ENCODE measurements around the gene GPR39. TPM values are rescaled to one million over a fixed set of nuclear protein-coding genes. Genes with fewer than 3 reads are reported as not detected.

GPR39 gene
- total RNA-seq, 1 donor from 2014 or later: 1.0 TPM

- H3K27ac Mint-ChIP-seq (ENCODE audit: unreplicated experiment): no peak overlapping the region
- H3K36me3 Mint-ChIP-seq (ENCODE audit: unreplicated experiment): no peaks in the 10 kb centered on the region
- no peak overlapping the region for H3K4me3 Mint-ChIP-seq (ENCODE audit: unreplicated experiment)
- H3K27me3 Mint-ChIP-seq (ENCODE audit: unreplicated experiment): no peaks in the 10 kb centered on the region
- TF ChIP-seq, protein P1, sequence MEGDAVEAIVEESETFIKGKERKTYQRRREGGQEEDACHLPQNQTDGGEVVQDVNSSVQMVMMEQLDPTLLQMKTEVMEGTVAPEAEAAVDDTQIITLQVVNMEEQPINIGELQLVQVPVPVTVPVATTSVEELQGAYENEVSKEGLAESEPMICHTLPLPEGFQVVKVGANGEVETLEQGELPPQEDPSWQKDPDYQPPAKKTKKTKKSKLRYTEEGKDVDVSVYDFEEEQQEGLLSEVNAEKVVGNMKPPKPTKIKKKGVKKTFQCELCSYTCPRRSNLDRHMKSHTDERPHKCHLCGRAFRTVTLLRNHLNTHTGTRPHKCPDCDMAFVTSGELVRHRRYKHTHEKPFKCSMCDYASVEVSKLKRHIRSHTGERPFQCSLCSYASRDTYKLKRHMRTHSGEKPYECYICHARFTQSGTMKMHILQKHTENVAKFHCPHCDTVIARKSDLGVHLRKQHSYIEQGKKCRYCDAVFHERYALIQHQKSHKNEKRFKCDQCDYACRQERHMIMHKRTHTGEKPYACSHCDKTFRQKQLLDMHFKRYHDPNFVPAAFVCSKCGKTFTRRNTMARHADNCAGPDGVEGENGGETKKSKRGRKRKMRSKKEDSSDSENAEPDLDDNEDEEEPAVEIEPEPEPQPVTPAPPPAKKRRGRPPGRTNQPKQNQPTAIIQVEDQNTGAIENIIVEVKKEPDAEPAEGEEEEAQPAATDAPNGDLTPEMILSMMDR (IDR thresholded peaks at IDR 0.05; ENCODE audit: partially characterized antibody, unreplicated experiment): no peak
- peaks cover 2% of the 10 kb centered on the region for H3K4me1 Mint-ChIP-seq (ENCODE audit: low read depth, unreplicated experiment)
- no peak for DNase-seq
- no peaks in the 10 kb centered on the region for H3K9me3 Mint-ChIP-seq (ENCODE audit: unreplicated experiment)
Measured at GRCh38 chr2:132549935-132550670, 133.5 kb downstream of the GPR39 start.

GRCh38 chr2:132550946-132551345 lies 134.3 kb downstream of the GPR39 start:
- no peaks in the 10 kb centered on the region for H3K36me3 Mint-ChIP-seq (ENCODE audit: unreplicated experiment)
- no peaks in the 10 kb centered on the region for H3K27me3 Mint-ChIP-seq (ENCODE audit: unreplicated experiment)
- DNase-seq: no peak
- TF ChIP-seq, protein P1 (IDR thresholded peaks at IDR 0.05; ENCODE audit: partially characterized antibody, unreplicated experiment): no peak
- peaks cover 2% of the 10 kb centered on the region for H3K4me1 Mint-ChIP-seq (ENCODE audit: low read depth, unreplicated experiment)
- no peak overlapping the region for H3K4me3 Mint-ChIP-seq (ENCODE audit: unreplicated experiment)
- H3K27ac Mint-ChIP-seq (ENCODE audit: unreplicated experiment): no peak overlapping the region
- H3K9me3 Mint-ChIP-seq (ENCODE audit: unreplicated experiment): no peaks in the 10 kb centered on the region

DNA sequence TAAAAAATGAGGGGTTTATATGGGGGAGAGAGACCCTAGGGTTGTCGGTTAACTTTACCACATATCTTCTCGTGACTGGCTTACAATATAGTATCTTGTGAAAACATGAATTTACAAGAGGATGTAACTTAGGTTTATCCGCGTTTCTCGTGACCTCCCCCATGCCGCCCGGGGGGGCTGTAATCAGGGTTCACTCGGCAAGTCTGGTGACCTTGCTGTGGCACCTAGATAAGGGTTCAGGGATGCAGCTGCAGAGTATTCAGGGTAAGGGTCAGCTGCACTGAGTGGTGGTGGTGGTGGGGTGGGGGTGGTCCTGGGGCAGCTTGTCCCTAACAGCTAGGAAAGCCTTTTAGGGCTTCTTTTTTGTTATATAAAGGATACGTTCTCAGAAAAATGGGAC lies 141.1 kb downstream of the GPR39 start:
- Mint-ChIP-seq H3K9me3 (ENCODE audit: unreplicated experiment) (no peaks in the 10 kb centered on the region), H3K36me3 (ENCODE audit: unreplicated experiment) (peaks cover 4% of the 10 kb centered on the region), H3K27me3 (ENCODE audit: unreplicated experiment) (peaks cover 3% of the 10 kb centered on the region), H3K4me1 (ENCODE audit: low read depth, unreplicated experiment) (no peaks in the 10 kb centered on the region), H3K27ac (ENCODE audit: unreplicated experiment) (no peak overlapping the region), H3K4me3 (ENCODE audit: unreplicated experiment) (no peak overlapping the region)
- no peak for DNase-seq
- TF ChIP-seq, protein P1 (IDR thresholded peaks at IDR 0.05; ENCODE audit: partially characterized antibody, unreplicated experiment): no peak

DNA sequence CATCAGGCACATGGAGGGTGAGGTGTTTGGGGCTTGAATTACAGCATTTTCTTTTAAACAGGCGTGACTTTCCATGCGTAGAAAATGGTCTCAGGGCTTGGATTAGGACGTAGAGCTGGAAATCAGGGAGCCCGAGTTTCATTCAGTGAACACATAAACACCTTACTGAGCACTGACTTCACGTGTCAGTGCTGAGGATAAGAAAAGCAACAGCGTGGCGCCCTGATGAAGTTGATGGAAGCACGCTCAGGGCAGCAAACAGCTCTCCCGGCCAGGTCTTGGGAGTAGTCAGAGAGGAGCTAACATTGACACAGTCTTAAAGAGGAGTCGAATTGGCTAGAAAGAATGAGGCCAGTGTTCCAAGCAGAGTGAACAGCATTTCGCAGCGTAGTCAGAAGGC lies 142.7 kb downstream of the GPR39 start:
- peaks cover 3% of the 10 kb centered on the region for H3K27me3 Mint-ChIP-seq (ENCODE audit: unreplicated experiment)
- H3K4me3 Mint-ChIP-seq (ENCODE audit: unreplicated experiment): no peak overlapping the region
- peaks cover 4% of the 10 kb centered on the region for H3K36me3 Mint-ChIP-seq (ENCODE audit: unreplicated experiment)
- no peaks in the 10 kb centered on the region for H3K9me3 Mint-ChIP-seq (ENCODE audit: unreplicated experiment)
- DNase-seq: no peak
- H3K27ac Mint-ChIP-seq (ENCODE audit: unreplicated experiment): no peak overlapping the region
- TF ChIP-seq, protein P1 (IDR thresholded peaks at IDR 0.05; ENCODE audit: partially characterized antibody, unreplicated experiment): no peak
- H3K4me1 Mint-ChIP-seq (ENCODE audit: low read depth, unreplicated experiment): no peaks in the 10 kb centered on the region

GRCh38 chr2:132559921-132560320 lies 143.3 kb downstream of the GPR39 start:
- Mint-ChIP-seq H3K4me1 (ENCODE audit: low read depth, unreplicated experiment) (no peaks in the 10 kb centered on the region), H3K9me3 (ENCODE audit: unreplicated experiment) (no peaks in the 10 kb centered on the region), H3K36me3 (ENCODE audit: unreplicated experiment) (peaks cover 4% of the 10 kb centered on the region), H3K27ac (ENCODE audit: unreplicated experiment) (no peak overlapping the region), H3K4me3 (ENCODE audit: unreplicated experiment) (no peak overlapping the region), H3K27me3 (ENCODE audit: unreplicated experiment) (peaks cover 3% of the 10 kb centered on the region)
- no peak for DNase-seq
- TF ChIP-seq, protein P1 (IDR thresholded peaks at IDR 0.05; ENCODE audit: partially characterized antibody, unreplicated experiment): no peak
